Daoy (cell line): ENCODE results near the gene NOSIP. TPM values are rescaled to one million over a fixed set of nuclear protein-coding genes. Genes with fewer than 3 reads are reported as not detected.
"Not testable (repeated sequence)": the region's sequence is repeated elsewhere in the genome, so short reads cannot be mapped to it uniquely, and the experiment has no call there.

Source experiments
- DNase-seq: peaks from one replicate; pipeline ENCODE4 v3.0.0-alpha.2; 2015; ENCODE audit warnings: low read depth
- total RNA-seq: library from RNA; depleted of rRNA; stranded (reverse); fragments of >200 nt; shearing (Covaris generic); gene quantifications from 2 replicates; pipeline ENCODE4 v1.2.3, GENCODE V29; 2014; rRNA removed

NOSIP gene, protein sequence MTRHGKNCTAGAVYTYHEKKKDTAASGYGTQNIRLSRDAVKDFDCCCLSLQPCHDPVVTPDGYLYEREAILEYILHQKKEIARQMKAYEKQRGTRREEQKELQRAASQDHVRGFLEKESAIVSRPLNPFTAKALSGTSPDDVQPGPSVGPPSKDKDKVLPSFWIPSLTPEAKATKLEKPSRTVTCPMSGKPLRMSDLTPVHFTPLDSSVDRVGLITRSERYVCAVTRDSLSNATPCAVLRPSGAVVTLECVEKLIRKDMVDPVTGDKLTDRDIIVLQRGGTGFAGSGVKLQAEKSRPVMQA
- 182 and 246 TPM in 2 replicates for total RNA-seq

DNA sequence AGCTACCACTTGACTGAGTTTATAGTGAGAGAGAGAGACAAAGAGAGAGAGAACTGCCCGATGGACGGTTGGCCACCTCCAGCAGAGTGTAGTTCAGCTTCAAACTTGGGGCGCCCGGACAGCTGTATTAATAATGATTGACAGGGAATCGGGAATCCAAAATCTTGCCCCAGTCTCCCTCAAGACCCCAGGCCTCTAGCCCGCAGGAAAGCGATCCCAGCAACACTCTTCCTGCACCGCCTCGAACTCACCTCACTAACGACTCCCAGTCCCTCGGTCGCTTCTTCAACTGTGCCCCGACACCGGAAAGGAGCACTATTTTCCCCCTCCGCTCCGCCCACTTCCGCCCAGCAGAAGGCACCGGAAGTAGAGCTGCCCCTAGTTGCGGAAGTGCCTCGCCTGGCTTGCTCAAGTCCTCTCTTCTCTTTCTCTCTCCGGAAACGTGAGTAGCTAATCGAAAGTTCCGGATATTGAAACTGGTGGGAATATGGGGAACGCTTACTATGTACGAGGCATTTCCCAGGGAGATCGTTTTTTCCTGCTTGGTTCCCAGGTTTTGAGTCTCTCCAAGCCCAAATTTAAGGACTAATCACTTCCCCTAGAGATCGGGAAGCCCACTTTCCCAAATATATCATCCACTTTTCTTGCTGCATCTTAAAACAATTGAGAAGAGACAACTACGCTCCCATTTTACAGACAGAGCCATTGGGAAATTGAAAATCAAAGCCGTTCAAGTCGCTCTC is at the start of gene NOSIP:
Gene NOSIP, minus strand, starts transcription at position 293 of the 743 bp plus-strand sequence. CDS start 19,865 bp downstream, outside the sequence.
- DNase-seq: peak; percentile 98

GRCh38 chr19:49629659-49630058 is 49.3 kb upstream of the NOSIP start:
- no peak for DNase-seq

DNA sequence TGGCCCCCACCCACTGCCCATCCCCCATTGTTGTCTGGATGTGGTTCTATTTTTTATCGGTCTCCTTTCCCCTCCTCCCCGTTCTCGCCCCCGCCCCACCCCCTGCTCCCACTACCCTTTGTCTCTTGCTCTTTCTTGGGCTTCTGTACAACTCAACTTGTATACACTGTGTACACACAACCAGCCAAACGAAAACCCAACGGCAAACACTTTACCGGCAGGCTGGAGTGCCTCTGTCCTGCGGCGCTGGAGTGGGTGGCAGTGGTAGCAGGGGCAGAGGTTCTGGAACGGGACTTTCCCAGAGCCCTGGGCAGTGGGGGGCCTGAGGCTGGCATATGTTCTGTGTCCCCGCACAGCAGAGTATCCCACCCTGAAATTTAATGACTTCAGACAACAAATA is 45.9 kb upstream of the NOSIP start:
- DNase-seq: no peak

- DNase-seq: no peak
Measured at GRCh38 chr19:49624967-49625910, 44.9 kb upstream of the NOSIP start.

GRCh38 chr19:49617860-49618259 is 37.5 kb upstream of the NOSIP start:
- DNase-seq: not testable (repeated sequence)

- DNase-seq: no peak
Measured at GRCh38 chr19:49616945-49617344, 36.6 kb upstream of the NOSIP start.

GRCh38 chr19:49616532-49616931 is 36.2 kb upstream of the NOSIP start:
- DNase-seq: no peak

DNA sequence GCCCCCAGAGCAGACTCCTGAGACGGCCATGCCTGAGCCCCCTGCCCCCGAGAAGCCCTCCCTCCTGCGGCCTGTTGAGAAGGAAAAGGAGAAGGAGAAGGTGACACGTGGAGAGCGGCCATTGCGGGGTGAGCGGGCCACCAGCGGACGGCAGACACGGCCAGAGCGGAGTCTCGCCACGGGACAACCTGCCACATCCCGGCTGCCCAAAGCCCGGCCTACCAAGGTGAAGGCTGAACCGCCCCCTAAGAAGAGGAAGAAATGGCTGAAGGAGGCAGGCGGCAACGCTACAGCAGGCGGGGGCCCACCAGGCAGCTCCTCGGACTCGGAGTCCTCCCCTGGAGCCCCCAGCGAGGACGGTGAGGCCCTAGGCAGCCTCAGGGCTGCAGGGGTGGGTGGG is 35.5 kb upstream of the NOSIP start:
- DNase-seq: no peak

GRCh38 chr19:49614096-49614833 is 33.9 kb upstream of the NOSIP start:
- peak; percentile 91 for DNase-seq

DNA sequence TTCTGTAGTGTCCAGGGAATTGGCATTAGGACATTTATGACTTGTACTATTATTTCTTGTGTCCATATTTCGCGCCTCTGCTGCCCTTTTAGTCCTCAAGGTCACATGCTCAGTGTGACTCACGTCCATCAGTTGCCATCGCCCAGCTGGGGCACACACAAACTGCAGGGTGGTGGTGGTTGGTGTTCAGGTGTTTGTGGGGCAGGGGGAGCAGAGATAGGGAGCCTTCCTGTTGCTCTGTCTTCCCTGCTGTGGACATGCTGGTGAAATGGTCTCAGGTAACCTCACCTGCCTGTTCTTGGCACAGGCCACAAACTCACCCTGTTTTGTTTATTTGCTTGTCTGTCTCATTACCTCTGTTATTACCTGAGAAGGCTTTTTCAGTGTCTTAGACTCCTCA is 33.0 kb upstream of the NOSIP start:
- DNase-seq: peak; percentile 62

DNA sequence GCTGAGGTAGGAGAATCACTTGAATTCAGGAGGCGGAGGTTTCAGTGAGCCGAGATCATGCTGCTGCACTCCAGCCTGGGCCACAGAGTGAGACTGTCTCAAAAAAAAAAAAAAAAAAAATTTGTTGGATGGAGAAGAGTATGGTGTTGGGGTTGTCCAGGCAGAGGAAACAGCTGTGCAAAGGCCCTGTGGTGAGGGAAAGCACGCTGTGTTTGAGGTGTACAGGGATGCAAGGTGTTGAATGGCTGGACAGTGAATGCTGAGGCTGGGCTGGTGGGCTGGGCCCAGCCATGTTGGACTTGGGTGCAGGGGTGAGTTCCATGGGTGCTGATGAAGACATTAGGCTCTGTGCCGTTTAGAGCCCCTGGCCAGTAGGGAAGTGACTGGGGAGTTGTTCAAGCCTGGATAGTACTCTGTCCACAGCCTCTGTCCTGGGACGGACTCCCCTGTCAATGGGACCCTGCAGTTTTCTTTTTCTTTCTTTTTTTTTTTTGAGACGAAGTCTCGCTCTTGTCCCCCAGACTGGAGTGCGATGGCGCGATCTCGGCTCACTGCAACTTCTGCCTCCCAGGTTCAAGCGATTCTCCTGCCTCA is 29.2 kb upstream of the NOSIP start:
- no peak for DNase-seq

DNA sequence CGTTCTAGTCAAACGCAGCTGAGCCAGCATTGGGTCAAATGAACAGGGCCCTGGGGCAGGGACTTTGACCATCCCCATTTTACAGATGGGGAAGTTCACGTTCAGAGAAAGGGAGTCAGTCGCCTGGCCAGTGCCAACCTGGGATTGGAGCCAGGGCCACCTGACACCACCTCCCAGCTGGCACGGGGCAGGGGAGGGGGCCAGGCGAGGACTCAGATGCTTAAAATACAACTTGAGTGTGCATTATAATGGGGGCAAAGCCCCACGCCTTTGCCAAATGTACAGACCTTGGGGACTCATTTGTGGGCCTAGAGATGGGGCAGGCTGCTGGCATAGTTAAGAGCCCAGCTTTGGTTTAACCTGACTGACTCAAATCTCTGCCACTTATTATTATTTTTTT is 25.2 kb upstream of the NOSIP start:
- DNase-seq: no peak

- no peak for DNase-seq
Measured at GRCh38 chr19:49602806-49603205, 22.4 kb upstream of the NOSIP start.

- DNase-seq: no peak
Measured at GRCh38 chr19:49601482-49602038, 21.2 kb upstream of the NOSIP start.

GRCh38 chr19:49599378-49600295 is 19.3 kb upstream of the NOSIP start:
- DNase-seq: no peak

GRCh38 chr19:49597703-49597974 is 17.3 kb upstream of the NOSIP start:
- DNase-seq: no peak

GRCh38 chr19:49596954-49597702 is 16.8 kb upstream of the NOSIP start:
- no peak for DNase-seq

- DNase-seq: no peak
Measured at GRCh38 chr19:49596407-49596806, 16.1 kb upstream of the NOSIP start.

- DNase-seq: no peak
Measured at GRCh38 chr19:49595819-49596404, 15.6 kb upstream of the NOSIP start.
